D721Med (cell line): Measurements from ENCODE around the gene TSPAN3.

Experiments
- DNase-seq: peaks from one replicate; pipeline ENCODE4 v3.0.0; 2011; ENCODE audit warnings: low spot score; ENCODE audit not compliant: insufficient read length
- FAIRE-seq: peaks from 2 replicates; lab custom pipeline; 2011; peaks lifted over from hg19 to GRCh38; lab: Jason Lieb, UNC
- CTCF ChIP-seq: IDR thresholded peaks from 2 replicates; pipeline ENCODE4 v1.5.1; 2012; ENCODE audit warnings: mild to moderate bottlenecking, control low read depth; ENCODE audit not compliant: insufficient read depth; ENCODE audit errors: missing control alignments

TSPAN3 gene

GRCh38 chr15:77026501-77027110, 44.3 kb downstream of the TSPAN3 start:
- TF ChIP-seq CTCF, result no peak
- DNase-seq (no peak), FAIRE-seq (no peak)

GRCh38 chr15:77025941-77026411, 44.9 kb downstream of the TSPAN3 start:
- DNase-seq (no peak), FAIRE-seq (no peak)
- no peak for TF ChIP-seq CTCF

GRCh38 chr15:77025083-77025901, 45.6 kb downstream of the TSPAN3 start:
- TF ChIP-seq CTCF, result no peak
- DNase-seq (peak; percentile 19), FAIRE-seq (no peak)

- TF ChIP-seq CTCF, result peak; percentile 78
- DNase-seq (peak; percentile 86), FAIRE-seq (no peak)
Observed at GRCh38 chr15:77024273-77025082, 46.4 kb downstream of the TSPAN3 start.

- DNase-seq (no peak), FAIRE-seq (no peak)
- TF ChIP-seq CTCF, result no peak
Observed at GRCh38 chr15:77023576-77024272, 47.2 kb downstream of the TSPAN3 start.

GRCh38 chr15:77022646-77023575, 48.0 kb downstream of the TSPAN3 start:
- FAIRE-seq (no peak), DNase-seq (no peak)
- no peak for TF ChIP-seq CTCF
